ENCODE results near the gene AFF1.
A peak's percentile ranks its signal among the peaks of the same experiment; 100 is the strongest.

AFF1 gene

DNA sequence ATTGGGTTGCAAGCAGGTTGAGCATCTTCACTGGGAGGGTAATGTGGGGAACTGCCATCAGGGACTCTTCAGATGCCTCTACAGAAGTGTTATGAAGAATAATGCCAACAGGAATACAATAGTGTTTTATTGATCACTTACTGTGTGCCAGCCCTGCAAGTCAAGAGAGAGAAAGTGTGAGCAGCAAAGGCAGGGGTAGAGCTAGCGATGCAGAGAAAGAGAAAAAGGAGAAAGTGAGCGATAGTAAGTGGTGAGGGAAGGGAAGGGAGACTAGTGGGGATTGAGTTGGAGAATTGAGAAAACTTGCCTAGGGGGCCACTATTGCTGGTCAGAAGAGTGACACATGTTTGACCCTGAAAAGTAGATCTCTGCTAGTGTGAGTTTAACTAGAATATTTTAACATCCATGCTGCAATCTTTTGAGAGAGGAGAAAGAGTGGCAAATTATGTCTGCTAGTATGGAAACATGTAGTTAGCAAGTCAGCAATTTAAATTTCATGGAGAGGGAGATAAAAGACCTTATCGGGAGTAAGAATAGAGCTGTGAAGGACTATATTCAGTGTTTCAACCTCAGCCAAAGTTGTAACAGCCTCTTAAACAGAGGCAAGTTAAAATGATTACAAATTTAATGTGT lies 12.2 kb downstream of the AFF1 start:
- Histone ChIP-seq H3K36me3 (ENCODE audit: control insufficient read depth, insufficient read depth, low read length) (no peaks in the 10 kb centered on the region), H3K9me3 (ENCODE audit: control insufficient read depth, low read length) (no peaks in the 10 kb centered on the region), H3K4me1 (ENCODE audit: control insufficient read depth, insufficient read depth, low read length) (peaks cover 26% of the 10 kb centered on the region), H3K27me3 (ENCODE audit: control insufficient read depth, insufficient read depth, low read length) (no peaks in the 10 kb centered on the region), H3K9ac (ENCODE audit: low read length) (no peak overlapping the region), H3K4me3 (ENCODE audit: low read length) (no peak overlapping the region)

DNA sequence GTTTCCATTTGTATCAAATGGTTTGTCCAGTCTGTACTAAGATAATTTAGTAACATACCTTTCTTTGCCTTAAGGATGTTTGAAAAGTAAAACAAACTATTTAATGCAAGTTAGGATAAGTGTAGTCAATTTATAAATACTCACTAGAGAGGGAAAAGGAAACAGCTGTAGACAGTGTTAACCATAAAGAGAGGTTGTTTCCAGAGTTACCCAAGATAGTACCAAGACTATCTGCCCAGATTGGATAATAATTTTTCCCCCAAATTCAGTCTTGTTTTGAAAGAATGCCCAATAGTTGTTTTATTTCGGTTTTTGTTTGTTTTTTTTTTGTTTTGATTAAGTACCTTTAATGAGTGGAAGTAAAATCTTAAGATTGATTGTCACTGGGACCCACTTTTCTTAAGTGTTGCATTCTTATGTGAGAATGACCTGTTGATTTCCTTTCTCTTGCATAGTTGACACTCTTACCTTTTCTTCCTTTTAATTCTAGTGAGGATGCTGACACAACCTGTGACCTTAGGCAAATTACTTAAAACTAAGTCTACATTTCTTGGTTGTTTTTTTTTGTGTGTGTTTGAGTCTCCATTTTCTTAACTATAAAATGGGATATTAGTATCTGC lies 12.8 kb downstream of the AFF1 start:
- Histone ChIP-seq H3K4me1 (ENCODE audit: control insufficient read depth, insufficient read depth, low read length) (peaks cover 20% of the 10 kb centered on the region), H3K27me3 (ENCODE audit: control insufficient read depth, insufficient read depth, low read length) (no peaks in the 10 kb centered on the region), H3K9me3 (ENCODE audit: control insufficient read depth, low read length) (no peaks in the 10 kb centered on the region), H3K4me3 (ENCODE audit: low read length) (no peak overlapping the region), H3K9ac (ENCODE audit: low read length) (no peak overlapping the region), H3K36me3 (ENCODE audit: control insufficient read depth, insufficient read depth, low read length) (no peaks in the 10 kb centered on the region)

DNA sequence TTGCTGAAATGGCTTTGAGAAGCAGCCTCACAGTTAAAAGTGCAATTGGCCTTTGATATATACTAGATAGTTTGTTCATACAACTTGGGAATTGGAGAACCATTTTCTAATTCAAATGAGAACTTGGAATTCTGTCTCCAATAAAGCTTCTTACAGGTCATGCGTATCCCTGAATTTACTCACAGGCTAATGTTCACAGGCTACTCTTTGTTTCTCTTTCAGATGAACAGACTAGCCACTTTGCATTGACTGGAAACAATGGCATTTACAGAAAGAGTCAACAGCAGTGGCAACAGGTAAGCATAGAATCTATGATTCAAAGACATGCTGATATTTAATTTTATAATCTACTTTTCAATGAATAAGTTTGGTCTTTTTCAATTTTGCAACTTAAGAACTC lies 13.5 kb downstream of the AFF1 start:
- Histone ChIP-seq H3K27me3 (ENCODE audit: control insufficient read depth, insufficient read depth, low read length) (no peaks in the 10 kb centered on the region), H3K9me3 (ENCODE audit: control insufficient read depth, low read length) (no peaks in the 10 kb centered on the region), H3K4me3 (ENCODE audit: low read length) (no peak overlapping the region), H3K4me1 (ENCODE audit: control insufficient read depth, insufficient read depth, low read length) (peaks cover 17% of the 10 kb centered on the region), H3K9ac (ENCODE audit: low read length) (no peak overlapping the region), H3K36me3 (ENCODE audit: control insufficient read depth, insufficient read depth, low read length) (no peaks in the 10 kb centered on the region)

DNA sequence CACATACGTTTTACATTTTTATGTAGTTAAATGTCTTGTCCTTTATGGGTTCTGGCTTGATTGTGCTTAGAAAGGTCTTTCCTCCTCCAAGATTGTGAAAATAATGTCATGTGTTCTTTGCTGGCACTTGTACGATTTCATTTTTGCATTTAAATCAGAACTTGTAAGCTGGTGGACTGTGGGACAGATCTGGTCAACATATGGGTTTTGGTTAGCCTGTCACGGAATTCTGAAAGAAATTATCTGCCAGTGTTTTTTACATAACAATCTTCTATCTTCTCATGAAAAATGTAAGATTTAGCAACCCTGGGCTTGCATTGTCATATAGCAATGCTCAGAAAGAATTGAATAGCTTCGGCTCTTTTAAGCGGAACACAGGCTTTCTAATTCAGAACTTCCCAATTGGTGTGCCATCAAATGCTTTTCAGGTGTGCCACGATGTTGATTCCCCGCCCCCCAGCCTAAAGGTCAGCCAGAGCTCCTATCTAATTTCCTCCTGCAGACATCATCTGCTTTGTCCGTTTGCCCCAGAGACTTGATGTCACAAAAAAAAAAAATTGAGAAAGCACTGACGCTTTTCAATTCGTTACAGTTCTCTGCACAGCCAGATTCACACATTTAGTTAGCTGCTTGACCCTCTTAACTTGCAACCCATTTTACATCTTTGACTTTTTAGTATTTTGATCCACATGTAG lies 16.2 kb downstream of the AFF1 start:
- no peaks in the 10 kb centered on the region for H3K27me3 ChIP-seq (ENCODE audit: control insufficient read depth, insufficient read depth, low read length)
- no peak overlapping the region for H3K4me3 ChIP-seq (ENCODE audit: low read length)
- H3K36me3 ChIP-seq (ENCODE audit: control insufficient read depth, insufficient read depth, low read length), result no peaks in the 10 kb centered on the region
- H3K9me3 ChIP-seq (ENCODE audit: control insufficient read depth, low read length), result no peaks in the 10 kb centered on the region
- peaks cover 16% of the 10 kb centered on the region for H3K4me1 ChIP-seq (ENCODE audit: control insufficient read depth, insufficient read depth, low read length)
- no peak overlapping the region for H3K9ac ChIP-seq (ENCODE audit: low read length)

DNA sequence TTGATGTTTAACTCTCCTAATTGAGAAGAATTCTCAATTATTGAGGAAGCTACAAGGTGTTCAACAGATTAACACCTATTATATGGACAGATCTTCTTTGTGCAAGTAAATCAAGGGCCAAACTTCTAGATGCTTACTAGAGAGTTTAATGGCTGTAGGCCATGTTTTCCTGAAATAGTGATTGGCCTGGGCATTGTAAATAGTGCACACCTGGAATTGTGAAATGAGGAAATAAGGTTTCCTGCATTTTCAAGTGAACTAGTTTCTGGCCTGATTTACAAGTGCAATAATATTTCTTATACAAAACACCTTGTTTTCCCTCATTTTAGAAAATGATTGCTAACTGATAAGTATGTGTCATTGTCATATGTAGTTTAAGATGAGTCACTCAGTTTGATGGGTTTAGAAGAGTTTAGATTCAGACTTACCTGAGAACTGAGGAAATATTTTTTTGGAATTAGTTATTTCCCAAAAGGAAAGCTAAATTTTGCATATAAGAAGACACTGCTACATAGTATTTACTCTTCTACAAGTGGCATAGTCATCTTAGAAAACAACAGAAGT lies 21.2 kb downstream of the AFF1 start:
- Histone ChIP-seq H3K9ac (ENCODE audit: low read length) (no peak overlapping the region), H3K4me1 (ENCODE audit: control insufficient read depth, insufficient read depth, low read length) (peaks cover 23% of the 10 kb centered on the region), H3K4me3 (ENCODE audit: low read length) (no peak overlapping the region), H3K27me3 (ENCODE audit: control insufficient read depth, insufficient read depth, low read length) (no peaks in the 10 kb centered on the region), H3K9me3 (ENCODE audit: control insufficient read depth, low read length) (no peaks in the 10 kb centered on the region), H3K36me3 (ENCODE audit: control insufficient read depth, insufficient read depth, low read length) (no peaks in the 10 kb centered on the region)

DNA sequence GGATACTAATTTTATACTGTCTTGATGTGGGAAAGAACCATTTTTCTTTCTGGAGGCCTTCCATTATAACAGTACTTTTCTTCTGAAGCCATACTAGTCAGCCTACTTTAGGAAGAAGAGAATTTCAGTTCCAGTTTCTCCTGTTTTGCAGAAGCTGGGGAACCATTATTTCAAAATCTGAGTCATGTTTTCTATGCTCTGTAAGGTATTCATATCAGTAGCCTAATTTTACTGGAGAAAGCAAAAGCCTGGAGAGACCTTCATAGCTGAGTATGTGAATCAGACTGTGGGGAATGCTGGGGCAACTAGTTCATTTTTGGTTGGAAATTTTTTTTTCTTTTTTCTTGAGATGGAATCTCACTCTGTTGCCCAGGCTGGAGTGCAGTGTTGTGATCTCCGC lies 22.4 kb downstream of the AFF1 start:
- no peak overlapping the region for H3K4me3 ChIP-seq (ENCODE audit: low read length)
- no peak overlapping the region for H3K9ac ChIP-seq (ENCODE audit: low read length)
- H3K9me3 ChIP-seq (ENCODE audit: control insufficient read depth, low read length), result no peaks in the 10 kb centered on the region
- H3K27me3 ChIP-seq (ENCODE audit: control insufficient read depth, insufficient read depth, low read length), result no peaks in the 10 kb centered on the region
- peaks cover 23% of the 10 kb centered on the region for H3K4me1 ChIP-seq (ENCODE audit: control insufficient read depth, insufficient read depth, low read length)
- H3K36me3 ChIP-seq (ENCODE audit: control insufficient read depth, insufficient read depth, low read length), result no peaks in the 10 kb centered on the region

DNA sequence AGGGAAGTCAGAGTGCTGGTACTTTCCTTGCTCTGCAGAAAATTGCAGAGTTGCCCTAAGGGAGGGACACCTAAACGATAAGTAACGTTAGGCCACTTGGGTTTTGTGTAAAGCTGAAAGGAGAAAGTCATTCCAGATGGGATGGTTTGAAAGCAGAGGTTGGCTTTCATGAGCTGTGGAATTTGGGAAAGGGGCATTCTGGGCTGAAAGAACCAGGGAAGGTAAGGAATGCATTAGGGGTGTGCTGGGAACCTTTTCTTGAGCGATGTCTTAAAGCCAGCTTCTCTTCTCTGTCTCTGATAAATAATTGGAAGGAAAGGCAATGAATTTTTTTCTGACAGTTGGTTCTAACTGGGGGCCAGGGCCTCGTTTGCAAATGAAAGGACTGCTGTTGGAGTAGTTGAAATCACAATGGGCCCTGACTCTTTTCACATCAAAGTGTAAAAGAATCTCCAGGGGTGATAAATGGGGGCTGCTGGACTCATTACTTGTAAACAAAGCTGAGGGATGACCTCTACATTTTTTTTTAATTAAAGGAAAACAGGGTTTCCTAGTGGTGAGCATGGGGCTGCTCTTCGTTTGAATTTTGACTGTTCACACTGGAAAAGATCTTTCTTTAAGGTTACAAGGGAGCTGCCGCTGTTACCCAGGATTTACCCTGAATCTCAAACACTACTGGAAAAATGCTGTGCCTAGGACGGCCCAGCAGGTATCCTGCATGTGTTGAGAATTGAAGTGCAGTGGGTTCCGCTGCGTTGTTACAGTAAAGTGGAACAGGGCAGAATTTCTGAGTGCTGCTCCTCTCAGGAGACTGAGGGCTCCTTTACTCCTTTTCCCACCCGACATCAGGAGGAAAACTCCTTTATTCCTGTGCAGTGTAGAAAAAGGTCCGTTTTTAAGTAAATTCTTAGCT lies 25.0 kb downstream of the AFF1 start:
- Histone ChIP-seq H3K27me3 (ENCODE audit: control insufficient read depth, insufficient read depth, low read length) (no peaks in the 10 kb centered on the region), H3K4me1 (ENCODE audit: control insufficient read depth, insufficient read depth, low read length) (peaks cover 25% of the 10 kb centered on the region), H3K36me3 (ENCODE audit: control insufficient read depth, insufficient read depth, low read length) (no peaks in the 10 kb centered on the region), H3K9me3 (ENCODE audit: control insufficient read depth, low read length) (no peaks in the 10 kb centered on the region), H3K4me3 (ENCODE audit: low read length) (no peak overlapping the region), H3K9ac (ENCODE audit: low read length) (peak overlapping the region; percentile 47)

DNA sequence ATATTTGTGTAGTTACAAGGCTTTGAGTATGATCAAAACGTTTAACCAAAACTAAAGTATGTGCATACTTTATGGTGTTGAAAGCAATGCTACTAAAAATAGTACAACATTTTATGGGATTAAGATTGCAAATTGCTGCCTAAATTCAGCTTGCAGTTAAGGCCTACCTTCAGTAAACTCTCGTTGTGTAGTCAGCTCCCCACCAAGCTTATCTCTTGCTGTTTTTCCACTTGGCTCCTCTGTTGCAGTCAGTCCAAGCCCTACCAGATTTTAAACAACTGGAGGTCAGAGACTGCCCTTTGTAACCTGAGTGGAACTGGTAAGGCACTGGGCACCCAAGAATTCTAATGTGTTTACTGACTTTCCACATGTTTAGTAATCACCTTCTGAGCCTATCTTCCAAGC lies 25.7 kb downstream of the AFF1 start:
- Histone ChIP-seq H3K4me3 (ENCODE audit: low read length) (no peak overlapping the region), H3K4me1 (ENCODE audit: control insufficient read depth, insufficient read depth, low read length) (peaks cover 25% of the 10 kb centered on the region), H3K27me3 (ENCODE audit: control insufficient read depth, insufficient read depth, low read length) (no peaks in the 10 kb centered on the region), H3K9me3 (ENCODE audit: control insufficient read depth, low read length) (no peaks in the 10 kb centered on the region), H3K36me3 (ENCODE audit: control insufficient read depth, insufficient read depth, low read length) (no peaks in the 10 kb centered on the region), H3K9ac (ENCODE audit: low read length) (no peak overlapping the region)

DNA sequence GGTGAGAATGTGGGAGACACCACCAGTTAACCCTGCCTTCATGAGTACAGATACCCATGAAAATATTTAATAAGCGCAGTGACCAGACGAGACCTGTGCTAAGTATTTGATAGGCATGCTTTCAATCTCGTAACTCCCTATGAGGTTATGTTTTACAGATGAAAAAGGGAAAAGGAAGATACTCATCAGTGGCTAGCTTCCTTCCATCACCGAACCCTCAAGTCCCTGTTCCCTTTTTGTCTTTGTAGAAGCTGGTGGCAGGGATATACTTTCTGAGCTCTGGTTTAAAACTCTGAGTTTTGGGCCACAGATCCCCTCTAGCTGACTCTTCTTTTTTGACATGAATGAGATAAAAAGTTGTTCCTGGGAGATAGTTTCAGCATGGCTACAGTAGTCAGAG lies 26.3 kb downstream of the AFF1 start:
- Histone ChIP-seq H3K9ac (ENCODE audit: low read length) (no peak overlapping the region), H3K9me3 (ENCODE audit: control insufficient read depth, low read length) (no peaks in the 10 kb centered on the region), H3K27me3 (ENCODE audit: control insufficient read depth, insufficient read depth, low read length) (no peaks in the 10 kb centered on the region), H3K4me1 (ENCODE audit: control insufficient read depth, insufficient read depth, low read length) (peaks cover 25% of the 10 kb centered on the region), H3K4me3 (ENCODE audit: low read length) (no peak overlapping the region), H3K36me3 (ENCODE audit: control insufficient read depth, insufficient read depth, low read length) (no peaks in the 10 kb centered on the region)

DNA sequence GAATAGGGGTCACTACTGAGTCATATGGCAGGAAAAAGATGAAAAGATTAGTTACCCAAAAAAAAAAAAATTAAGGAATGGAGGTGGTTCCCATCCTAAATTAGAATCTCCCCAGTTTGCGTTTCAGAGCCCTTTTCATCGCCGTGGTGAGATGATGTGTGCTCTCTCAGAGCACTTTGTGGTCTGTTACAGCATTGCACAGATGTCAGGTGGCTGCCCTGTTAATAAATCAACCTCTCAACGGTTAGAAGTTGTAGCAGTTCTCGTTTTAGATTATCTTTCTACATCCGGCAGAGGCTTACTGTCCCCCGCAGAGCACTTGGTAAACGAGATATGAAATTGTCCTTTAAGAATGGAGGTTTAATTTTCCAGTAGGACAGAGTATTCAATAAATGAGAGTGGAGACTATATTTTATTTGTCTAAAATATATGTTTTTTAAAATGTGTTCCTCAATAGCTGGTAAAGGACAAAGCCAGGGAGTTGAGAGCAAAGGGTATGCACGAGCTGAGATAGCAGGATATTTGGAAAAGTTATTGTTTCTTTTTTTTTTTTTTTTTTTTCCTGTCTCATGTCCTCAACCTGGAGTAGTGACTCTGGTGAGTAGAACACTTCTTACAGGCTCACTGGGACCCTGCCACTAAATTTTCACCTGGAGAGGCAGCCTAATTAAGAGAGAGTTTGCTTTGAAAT lies 26.9 kb downstream of the AFF1 start:
- Histone ChIP-seq H3K36me3 (ENCODE audit: control insufficient read depth, insufficient read depth, low read length) (no peaks in the 10 kb centered on the region), H3K27me3 (ENCODE audit: control insufficient read depth, insufficient read depth, low read length) (no peaks in the 10 kb centered on the region), H3K9ac (ENCODE audit: low read length) (no peak overlapping the region), H3K9me3 (ENCODE audit: control insufficient read depth, low read length) (no peaks in the 10 kb centered on the region), H3K4me1 (ENCODE audit: control insufficient read depth, insufficient read depth, low read length) (peaks cover 31% of the 10 kb centered on the region), H3K4me3 (ENCODE audit: low read length) (no peak overlapping the region)

DNA sequence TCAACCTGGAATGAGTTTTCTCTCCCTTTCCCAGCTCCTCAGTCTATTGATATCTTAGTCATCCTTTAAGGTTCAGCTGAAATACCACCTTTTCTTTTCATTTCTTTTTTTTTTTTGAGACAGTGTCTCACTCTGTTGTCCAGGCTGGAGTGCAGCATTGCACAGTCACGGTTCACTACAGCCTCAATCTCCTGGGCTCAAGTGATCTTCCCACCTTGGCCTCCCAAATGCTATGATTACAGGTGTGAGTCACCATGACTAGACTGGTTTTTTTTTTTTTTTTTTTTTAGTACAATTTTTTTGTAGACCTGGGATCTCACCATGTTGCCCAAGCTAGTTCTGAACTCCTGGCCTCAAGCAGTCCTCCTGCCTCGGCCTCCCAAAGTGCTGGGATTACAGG lies 28.9 kb downstream of the AFF1 start:
- peaks cover 32% of the 10 kb centered on the region for H3K4me1 ChIP-seq (ENCODE audit: control insufficient read depth, insufficient read depth, low read length)
- H3K36me3 ChIP-seq (ENCODE audit: control insufficient read depth, insufficient read depth, low read length), result no peaks in the 10 kb centered on the region
- no peaks in the 10 kb centered on the region for H3K27me3 ChIP-seq (ENCODE audit: control insufficient read depth, insufficient read depth, low read length)
- no peak overlapping the region for H3K9ac ChIP-seq (ENCODE audit: low read length)
- H3K4me3 ChIP-seq (ENCODE audit: low read length), result no peak overlapping the region
- H3K9me3 ChIP-seq (ENCODE audit: control insufficient read depth, low read length), result no peaks in the 10 kb centered on the region

All from mucosa of stomach (tissue), 1 donor.